Activated CD8-positive, alpha-beta memory T cell treated with anti-CD3 and anti-CD28 coated beads for 4 hours (primary cell): ENCODE results near the gene GPHN.

Experiments used
- DNase-seq, 2 donors: peaks; one replicate each; pipeline ENCODE4 v3.0.0-alpha.2; 2020; ENCODE audit warnings: low read depth in 2 of 2

GPHN gene

GRCh38 chr14:66601932-66602578 is 94.1 kb downstream of the GPHN start:
- no peak for DNase-seq

- no peak for DNase-seq
Observed at GRCh38 chr14:66603945-66604344, 96.0 kb downstream of the GPHN start.

GRCh38 chr14:66606826-66607225 is 98.9 kb downstream of the GPHN start:
- DNase-seq: no peak

- no peak for DNase-seq
Observed at GRCh38 chr14:66610154-66610563, 102.2 kb downstream of the GPHN start.

- no peak for DNase-seq
Observed at GRCh38 chr14:66613344-66613743, 105.4 kb downstream of the GPHN start.

- DNase-seq: no peak
Observed at GRCh38 chr14:66619952-66620351, 112.0 kb downstream of the GPHN start.

GRCh38 chr14:66623838-66624237 is 115.9 kb downstream of the GPHN start:
- no peak for DNase-seq

- DNase-seq: no peak
Observed at GRCh38 chr14:66624336-66624937, 116.5 kb downstream of the GPHN start.

- no peak for DNase-seq
Observed at GRCh38 chr14:66628636-66629035, 120.7 kb downstream of the GPHN start.

- DNase-seq: no peak
Observed at GRCh38 chr14:66629499-66629898, 121.6 kb downstream of the GPHN start.

- DNase-seq: no peak
Observed at GRCh38 chr14:66634876-66635275, 126.9 kb downstream of the GPHN start.

- no peak for DNase-seq
Observed at GRCh38 chr14:66635435-66635834, 127.5 kb downstream of the GPHN start.

- DNase-seq: no peak
Observed at GRCh38 chr14:66636240-66636639, 128.3 kb downstream of the GPHN start.

- no peak for DNase-seq
Observed at GRCh38 chr14:66638689-66639088, 130.7 kb downstream of the GPHN start.

GRCh38 chr14:66641861-66642635 is 134.1 kb downstream of the GPHN start:
- DNase-seq: no peak

GRCh38 chr14:66643344-66643743 is 135.4 kb downstream of the GPHN start:
- no peak for DNase-seq

- no peak for DNase-seq
Observed at GRCh38 chr14:66645716-66646115, 137.8 kb downstream of the GPHN start.

GRCh38 chr14:66649498-66649897 is 141.6 kb downstream of the GPHN start:
- DNase-seq: no peak

- no peak for DNase-seq
Observed at GRCh38 chr14:66650491-66650911, 142.6 kb downstream of the GPHN start.

GRCh38 chr14:66651536-66652220 is 143.7 kb downstream of the GPHN start:
- no peak for DNase-seq

- DNase-seq: no peak
Observed at GRCh38 chr14:66652525-66653106, 144.7 kb downstream of the GPHN start.

- no peak for DNase-seq
Observed at GRCh38 chr14:66657780-66658179, 149.8 kb downstream of the GPHN start.
